Measurements from ENCODE around the gene FUBP3. TPM values are rescaled to one million over a fixed set of nuclear protein-coding genes. Genes with fewer than 3 reads are reported as not detected.

The FUBP3 gene
- total RNA-seq (2014; rRNA removed) = 49.1 and 51.9 TPM in 2 replicates
- polyA plus RNA-seq (2012) = 28.0 TPM

- DNase-seq (ENCODE audit: low read depth) = peak; percentile 87
These were observed at the start of gene FUBP3 for GRCh38 chr9:130578865-130579737. FUBP3 (plus strand) TSS chr9:130579577; CDS start chr9:130579681, 104 bp downstream.

GRCh38 chr9:130530938-130531337 is 48.4 kb upstream of the FUBP3 start:
- peak; percentile 51 for DNase-seq (ENCODE audit: low read depth)

- no peak for DNase-seq (ENCODE audit: low read depth)
These were observed 47.7 kb upstream of the FUBP3 start for GRCh38 chr9:130531670-130532069.

- no peak for DNase-seq (ENCODE audit: low read depth)
These were observed 46.8 kb upstream of the FUBP3 start for GRCh38 chr9:130532426-130533080.

- peak; percentile 6 for DNase-seq (ENCODE audit: low read depth)
These were observed 43.4 kb upstream of the FUBP3 start for GRCh38 chr9:130535818-130536521.

- DNase-seq (ENCODE audit: low read depth) = no peak
These were observed 42.7 kb upstream of the FUBP3 start for GRCh38 chr9:130536701-130537107.

- DNase-seq (ENCODE audit: low read depth) = no peak
These were observed 41.9 kb upstream of the FUBP3 start for GRCh38 chr9:130537346-130538050.

GRCh38 chr9:130539420-130540223 is 39.8 kb upstream of the FUBP3 start:
- DNase-seq (ENCODE audit: low read depth) = peak; percentile 84

GRCh38 chr9:130541533-130541932 is 37.8 kb upstream of the FUBP3 start:
- no peak for DNase-seq (ENCODE audit: low read depth)

- DNase-seq (ENCODE audit: low read depth) = no peak
These were observed 37.3 kb upstream of the FUBP3 start for GRCh38 chr9:130542038-130542437.

- DNase-seq (ENCODE audit: low read depth) = peak; percentile 37
These were observed 36.7 kb upstream of the FUBP3 start for GRCh38 chr9:130542457-130543228.

- no peak for DNase-seq (ENCODE audit: low read depth)
These were observed 36.0 kb upstream of the FUBP3 start for GRCh38 chr9:130543368-130543767.

GRCh38 chr9:130543859-130544258 is 35.5 kb upstream of the FUBP3 start:
- DNase-seq (ENCODE audit: low read depth) = no peak

GRCh38 chr9:130544364-130544763 is 35.0 kb upstream of the FUBP3 start:
- no peak for DNase-seq (ENCODE audit: low read depth)

- no peak for DNase-seq (ENCODE audit: low read depth)
These were observed 31.3 kb upstream of the FUBP3 start for GRCh38 chr9:130548103-130548502.

GRCh38 chr9:130549093-130549735 is 30.2 kb upstream of the FUBP3 start:
- DNase-seq (ENCODE audit: low read depth) = no peak

- no peak for DNase-seq (ENCODE audit: low read depth)
These were observed 24.8 kb upstream of the FUBP3 start for GRCh38 chr9:130554606-130555005.

- DNase-seq (ENCODE audit: low read depth) = no peak
These were observed 24.3 kb upstream of the FUBP3 start for GRCh38 chr9:130555061-130555460.

GRCh38 chr9:130555968-130556367 is 23.4 kb upstream of the FUBP3 start:
- peak; percentile 31 for DNase-seq (ENCODE audit: low read depth)
